A549 (cell line): Measurements from ENCODE around the gene RBM17. TPM values are rescaled to one million over a fixed set of nuclear protein-coding genes. Genes with fewer than 3 reads are reported as not detected.

Experiments used
- ATAC-seq, 2 experiments: fragments of 200-7000 bp in 1 of 2; fragments of >200 bp in 1 of 2; cut with Nextera tagmentation in 1 of 2; cut with Tn5 transposase in 1 of 2; 3 replicates each; pipeline versions ENCODE4 v1.8.0 to v1.9.1; 2018 to 2020; ENCODE audit warnings: mild to moderate bottlenecking in 1 of 2, moderate library complexity in 1 of 2
- CTCF ChIA-PET: fragments of 300-600 bp; sonication (Branson Sonifier 250); formaldehyde crosslinking; extraction: SDS; loops from one replicate; lab custom pipeline; 2021; ENCODE audit warnings: antibody characterized with exemption, inconsistent platforms; lab: Yijun Ruan, JAX
- POLR2A ChIA-PET: fragments of 350-600 bp; formaldehyde crosslinking; extraction: SDS; loops from one replicate; lab custom pipeline; 2021; ENCODE audit warnings: antibody characterized with exemption, inconsistent platforms; lab: Yijun Ruan, JAX
- DNase-seq, 2 experiments: peaks; one replicate each; pipeline versions ENCODE4 v3.0.0 to v3.0.0-alpha.2; 2011 to 2016; ENCODE audit warnings: low read depth in 1 of 2, low spot score in 1 of 2
- FAIRE-seq: peaks from 2 replicates; lab custom pipeline; 2011; peaks lifted over from hg19 to GRCh38; lab: Jason Lieb, UNC
- H3K27ac ChIP-seq, 2 experiments: fragments of >200 bp; sonication (Bioruptor Twin); formaldehyde crosslinking; 3 replicates each; pipeline ENCODE4 v1.5.1; 2016 to 2017
- H3K4me1 ChIP-seq: fragments of >200 bp; sonication (Bioruptor Twin); formaldehyde crosslinking; 3 replicates; pipeline ENCODE4 v1.6.1; 2016
- H3K4me2 ChIP-seq: fragments of >200 bp; sonication (Bioruptor Twin); formaldehyde crosslinking; 3 replicates; pipeline ENCODE4 v1.6.1; 2016
- H3K4me3 ChIP-seq: fragments of >200 bp; sonication (Bioruptor Twin); formaldehyde crosslinking; 3 replicates; pipeline ENCODE4 v1.5.1; 2016
- H3K9me3 ChIP-seq: fragments of >200 bp; sonication (Bioruptor Twin); formaldehyde crosslinking; 3 replicates; pipeline ENCODE4 v1.6.1; 2016
- ATOH8 ChIP-seq: fragments of 250-450 bp; sonication (Bioruptor Pico); IDR thresholded peaks from 2 replicates; pipeline ENCODE4 v1.5.0; 2020; ENCODE audit warnings: low read depth, mild to moderate bottlenecking, moderate library complexity
- CBX2 ChIP-seq: fragments of 200-600 bp; sonication (generic); IDR thresholded peaks from 2 replicates; pipeline ENCODE4 v1.6.1; 2016; ENCODE audit warnings: low read depth, mild to moderate bottlenecking, borderline replicate concordance
- CBX8 ChIP-seq: fragments of 200-600 bp; sonication (generic); IDR thresholded peaks from 2 replicates; pipeline ENCODE4 v1.6.1; 2016
- EHF ChIP-seq: fragments of 250-450 bp; sonication (Bioruptor Pico); IDR thresholded peaks from 2 replicates; pipeline ENCODE4 v1.5.0; 2020; ENCODE audit warnings: mild to moderate bottlenecking
- EHMT2 ChIP-seq: fragments of 200-600 bp; sonication (generic); IDR thresholded peaks from 2 replicates; pipeline ENCODE4 v1.6.1; 2016; ENCODE audit warnings: antibody characterized with exemption, low read depth, mild to moderate bottlenecking, moderate library complexity
- EP300 ChIP-seq, 2 experiments: fragments of >200 bp; sonication (Bioruptor Twin); formaldehyde crosslinking; IDR thresholded peaks; 2 replicates in 1 of 2; 3 replicates in 1 of 2; pipeline ENCODE4 v1.6.1; 2016 to 2017
- FOSB ChIP-seq: fragments of 250-450 bp; sonication (Bioruptor Pico); IDR thresholded peaks from 2 replicates; pipeline ENCODE4 v1.5.0; 2020; ENCODE audit warnings: mild to moderate bottlenecking, moderate library complexity
- FOSL2 ChIP-seq, 2 experiments: fragments of 450-650 bp in 1 of 2; fragments of >200 bp in 1 of 2; sonication (Bioruptor Twin) in 1 of 2; formaldehyde crosslinking; IDR thresholded peaks; 2 replicates each; pipeline versions ENCODE4 v1.5.0 to v1.6.1; 2016 to 2020; ENCODE audit warnings: mild to moderate bottlenecking in 1 of 2, moderate library complexity in 1 of 2
- FOXS1 ChIP-seq: fragments of 250-450 bp; sonication (Bioruptor Pico); IDR thresholded peaks from 2 replicates; pipeline ENCODE4 v1.5.0; 2020; ENCODE audit warnings: mild to moderate bottlenecking, moderate library complexity
- GATA3 ChIP-seq: IDR thresholded peaks from 2 replicates; pipeline ENCODE4 v1.6.1; 2012; ENCODE audit warnings: borderline replicate concordance
- HDAC2 ChIP-seq: fragments of 200-600 bp; sonication (generic); IDR thresholded peaks from 2 replicates; pipeline ENCODE4 v1.6.1; 2016
- HEYL ChIP-seq: fragments of 250-450 bp; sonication (Bioruptor Pico); IDR thresholded peaks from 2 replicates; pipeline ENCODE4 v1.8.0; 2021; ENCODE audit warnings: mild to moderate bottlenecking, moderate library complexity
- HMGXB4 ChIP-seq: fragments of 250-450 bp; sonication (Bioruptor Pico); IDR thresholded peaks from 2 replicates; pipeline ENCODE4 v1.5.0; 2021; ENCODE audit warnings: mild to moderate bottlenecking, moderate library complexity, borderline replicate concordance
- HOXB13 ChIP-seq: fragments of 250-450 bp; sonication (Bioruptor Pico); IDR thresholded peaks from 2 replicates; pipeline ENCODE4 v1.5.0; 2020; ENCODE audit warnings: low read depth, mild to moderate bottlenecking, moderate library complexity
- HOXB5 ChIP-seq: fragments of 250-450 bp; sonication (Bioruptor Pico); IDR thresholded peaks from 2 replicates; pipeline ENCODE4 v1.5.0; 2020; ENCODE audit warnings: mild to moderate bottlenecking, moderate library complexity
- JUNB ChIP-seq: fragments of >200 bp; sonication (Bioruptor Twin); formaldehyde crosslinking; IDR thresholded peaks from 2 replicates; pipeline ENCODE4 v1.6.1; 2016
- MAFK ChIP-seq: fragments of 450-650 bp; IDR thresholded peaks from 2 replicates; pipeline ENCODE4 v1.6.1; 2014; ENCODE audit not compliant: partially characterized antibody
- MAZ ChIP-seq: fragments of 150-350 bp; IDR thresholded peaks from 2 replicates; pipeline ENCODE4 v1.6.1; 2014; ENCODE audit warnings: antibody characterized with exemption, low read depth, low read length, borderline replicate concordance
- MYC ChIP-seq: IDR thresholded peaks from 2 replicates; pipeline ENCODE4 v1.6.1; 2012; ENCODE audit warnings: mild to moderate bottlenecking, inconsistent platforms, low read length, improper control_type of control experiment, borderline replicate concordance
- NPAS2 ChIP-seq: fragments of 250-450 bp; sonication (Bioruptor Pico); IDR thresholded peaks from 2 replicates; pipeline ENCODE4 v1.8.0; 2022; ENCODE audit warnings: mild to moderate bottlenecking, moderate library complexity, borderline replicate concordance
- PHF8 ChIP-seq: fragments of 200-600 bp; sonication (generic); IDR thresholded peaks from 2 replicates; pipeline ENCODE4 v1.6.1; 2016; ENCODE audit warnings: low read depth, mild to moderate bottlenecking, antibody characterized with exemption, moderate library complexity, borderline replicate concordance
- RAD21 ChIP-seq, 2 experiments: fragments of >200 bp in 1 of 2; sonication (Bioruptor Twin) in 1 of 2; formaldehyde crosslinking in 1 of 2; IDR thresholded peaks in 1 of 2; conservative IDR thresholded peaks in 1 of 2; 2 replicates in 1 of 2; 3 replicates in 1 of 2; pipeline ENCODE4 v1.6.1; 2012 to 2018; ENCODE audit warnings: inconsistent platforms in 1 of 2
- RARB ChIP-seq: fragments of 250-450 bp; sonication (Bioruptor Pico); IDR thresholded peaks from 2 replicates; pipeline ENCODE4 v1.8.0; 2021; ENCODE audit warnings: mild to moderate bottlenecking, moderate library complexity
- RCOR1 ChIP-seq: fragments of 150-350 bp; IDR thresholded peaks from 2 replicates; pipeline ENCODE4 v1.6.1; 2014; ENCODE audit warnings: antibody characterized with exemption, low read length, low read depth
- RFX5 ChIP-seq: fragments of 450-650 bp; IDR thresholded peaks from 2 replicates; pipeline ENCODE4 v1.7.1; 2014; ENCODE audit warnings: antibody characterized with exemption, mild to moderate bottlenecking, moderate library complexity
- SREBF2 ChIP-seq: fragments of 450-650 bp; IDR thresholded peaks from 2 replicates; pipeline ENCODE4 v1.6.1; 2014; ENCODE audit warnings: mild to moderate bottlenecking, moderate library complexity
- TFCP2L1 ChIP-seq: fragments of 250-450 bp; sonication (Bioruptor Pico); IDR thresholded peaks from 2 replicates; pipeline ENCODE4 v1.5.0; 2021; ENCODE audit warnings: mild to moderate bottlenecking
- TP53 ChIP-seq: fragments of 250-450 bp; sonication (Bioruptor Pico); IDR thresholded peaks from 2 replicates; pipeline ENCODE4 v1.5.0; 2021; ENCODE audit warnings: mild to moderate bottlenecking, moderate library complexity
- ZC3H11A ChIP-seq: fragments of 450-650 bp; IDR thresholded peaks from 2 replicates; pipeline ENCODE4 v1.6.1; 2014; ENCODE audit warnings: antibody characterized with exemption, mild to moderate bottlenecking
- ZNF302 ChIP-seq: fragments of 250-450 bp; sonication (Bioruptor Pico); IDR thresholded peaks from 2 replicates; pipeline ENCODE4 v1.9.0; 2021; ENCODE audit warnings: inconsistent platforms, mild to moderate bottlenecking, moderate library complexity
- ZSCAN20 ChIP-seq: fragments of 250-450 bp; sonication (Bioruptor Pico); IDR thresholded peaks from 2 replicates; pipeline ENCODE4 v1.8.0; 2022; ENCODE audit warnings: mild to moderate bottlenecking, moderate library complexity
- WGBS: methylation state at CpG from one replicate; pipeline ENCODE4 v1.1.6; 2017; ENCODE audit errors: missing lambda C conversion rate; 5-methylcytosine and 5-hydroxymethylcytosine counted together
- polyA plus RNA-seq, 4 experiments: library from polyadenylated mRNA; depleted of rRNA in 3 of 4; stranded (reverse); fragments of >200 nt; fragmentation: RNase III in 1 of 4; extraction: RNeasy Plus Mini Kit Qiagen cat#74134 plus additional on column Dnase treatment in 1 of 4; gene quantifications; 2 replicates in 3 of 4; 3 replicates in 1 of 4; pipeline ENCODE4 v1.2.3, GENCODE V29; 2011 to 2017
- TF ChIP-seq, protein P1 (sequence below): IDR thresholded peaks from 2 replicates; pipeline ENCODE4 v1.6.1; 2012; ENCODE audit warnings: low read depth, borderline replicate concordance
- TF ChIP-seq, protein P2 (sequence below): IDR thresholded peaks from 2 replicates; pipeline ENCODE4 v1.6.1; 2012
- TF ChIP-seq, protein P3 (sequence below): fragments of >200 bp; sonication (Bioruptor Twin); formaldehyde crosslinking; IDR thresholded peaks from 3 replicates; pipeline ENCODE4 v1.5.1; 2016
- TF ChIP-seq, protein P4 (sequence below): fragments of 450-650 bp; IDR thresholded peaks from 2 replicates; pipeline ENCODE4 v1.6.1; 2014; ENCODE audit warnings: antibody characterized with exemption

The RBM17 gene
- polyA plus RNA-seq, 2 of the 4 experiments (the other 2 are of a cell fraction), result 75.2 to 121 TPM

DNA sequence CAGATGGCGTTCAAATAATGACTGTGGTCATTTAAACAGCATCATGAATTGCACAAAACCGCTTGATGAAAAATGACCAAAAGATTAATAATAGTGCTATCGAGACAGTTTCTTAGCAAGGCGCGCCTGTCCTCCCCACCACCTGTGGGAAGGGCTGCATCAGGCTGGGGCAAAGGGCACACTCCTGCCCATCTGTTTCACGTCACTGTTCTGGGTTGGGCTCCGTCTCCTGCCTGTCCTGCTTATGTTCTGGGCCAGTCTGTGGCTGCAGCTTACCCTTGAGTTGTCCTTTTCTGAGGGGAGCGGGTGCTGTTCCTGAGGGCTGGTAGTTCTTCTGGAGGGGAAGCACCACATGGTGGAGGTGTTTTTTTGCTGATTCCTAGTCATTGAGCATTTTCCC, 13.3 kb downstream of the RBM17 start:
- Histone ChIP-seq H3K9me3 (no peaks in the 10 kb centered on the region), H3K4me2 (no peak overlapping the region), H3K4me3 (no peak overlapping the region), H3K27ac (no peak overlapping the region), H3K4me1 (no peaks in the 10 kb centered on the region)
- 91% methylated on average over 8 of the region's 8 CpGs for whole genome bisulfite sequencing
- ChIA-PET POLR2A (no interaction called here), CTCF (no interaction called here)
- FAIRE-seq (no peak), ATAC-seq (no peak), DNase-seq (no peak)
- TF ChIP-seq RAD21 (conservative IDR thresholded peaks at IDR 0.05 in 1 of 2, IDR thresholded peaks at IDR 0.05 in 1 of 2) (no peak), TFCP2L1 (CRISPR knock-in tag) (no peak), ATOH8 (CRISPR knock-in tag) (no peak), ZC3H11A (no peak), FOSL2 (IDR thresholded peaks at IDR 0.05) (no peak), FOSL2 (CRISPR knock-in tag; IDR thresholded peaks at IDR 0.05) (no peak), HOXB13 (no peak), EP300 (IDR thresholded peaks at IDR 0.05) (no peak), ZSCAN20 (CRISPR knock-in tag) (no peak), SREBF2 (no peak), FOXS1 (CRISPR knock-in tag) (no peak), TP53 (CRISPR knock-in tag) (no peak), PHF8 (no peak), RCOR1 (no peak), NPAS2 (CRISPR knock-in tag) (no peak), RARB (CRISPR knock-in tag) (no peak), HDAC2 (no peak)
- TF ChIP-seq, protein P1, sequence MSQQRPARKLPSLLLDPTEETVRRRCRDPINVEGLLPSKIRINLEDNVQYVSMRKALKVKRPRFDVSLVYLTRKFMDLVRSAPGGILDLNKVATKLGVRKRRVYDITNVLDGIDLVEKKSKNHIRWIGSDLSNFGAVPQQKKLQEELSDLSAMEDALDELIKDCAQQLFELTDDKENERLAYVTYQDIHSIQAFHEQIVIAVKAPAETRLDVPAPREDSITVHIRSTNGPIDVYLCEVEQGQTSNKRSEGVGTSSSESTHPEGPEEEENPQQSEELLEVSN, result no peak
- TF ChIP-seq, protein P2, sequence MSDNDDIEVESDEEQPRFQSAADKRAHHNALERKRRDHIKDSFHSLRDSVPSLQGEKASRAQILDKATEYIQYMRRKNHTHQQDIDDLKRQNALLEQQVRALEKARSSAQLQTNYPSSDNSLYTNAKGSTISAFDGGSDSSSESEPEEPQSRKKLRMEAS, result no peak

DNA sequence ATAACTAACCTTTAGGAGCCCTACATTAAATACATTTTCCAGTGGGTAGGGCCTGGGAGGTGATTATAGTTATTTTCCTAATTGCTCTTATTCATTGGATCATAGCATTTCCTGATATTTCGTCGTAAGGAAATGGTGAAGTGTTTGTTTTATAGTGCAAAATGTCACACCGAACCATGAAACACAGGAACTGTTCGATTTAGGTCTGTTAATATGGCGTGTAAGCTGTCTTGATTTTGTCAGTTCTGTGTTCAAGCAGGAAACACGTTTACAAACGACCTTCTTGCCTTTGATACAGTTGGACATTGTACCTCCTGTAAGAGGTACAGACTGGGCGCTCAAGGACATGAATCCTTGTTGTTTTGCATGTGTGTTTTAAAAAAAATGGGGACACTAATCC, 14.8 kb downstream of the RBM17 start:
- 87% methylated on average over 8 of the region's 8 CpGs for WGBS
- TF ChIP-seq HEYL (CRISPR knock-in tag), result no peak
- no peak for TF ChIP-seq EHF (CRISPR knock-in tag)
- no peak for TF ChIP-seq MAZ
- no peak for TF ChIP-seq JUNB
- no peak for TF ChIP-seq FOSB (CRISPR knock-in tag)
- TF ChIP-seq, protein P3, sequence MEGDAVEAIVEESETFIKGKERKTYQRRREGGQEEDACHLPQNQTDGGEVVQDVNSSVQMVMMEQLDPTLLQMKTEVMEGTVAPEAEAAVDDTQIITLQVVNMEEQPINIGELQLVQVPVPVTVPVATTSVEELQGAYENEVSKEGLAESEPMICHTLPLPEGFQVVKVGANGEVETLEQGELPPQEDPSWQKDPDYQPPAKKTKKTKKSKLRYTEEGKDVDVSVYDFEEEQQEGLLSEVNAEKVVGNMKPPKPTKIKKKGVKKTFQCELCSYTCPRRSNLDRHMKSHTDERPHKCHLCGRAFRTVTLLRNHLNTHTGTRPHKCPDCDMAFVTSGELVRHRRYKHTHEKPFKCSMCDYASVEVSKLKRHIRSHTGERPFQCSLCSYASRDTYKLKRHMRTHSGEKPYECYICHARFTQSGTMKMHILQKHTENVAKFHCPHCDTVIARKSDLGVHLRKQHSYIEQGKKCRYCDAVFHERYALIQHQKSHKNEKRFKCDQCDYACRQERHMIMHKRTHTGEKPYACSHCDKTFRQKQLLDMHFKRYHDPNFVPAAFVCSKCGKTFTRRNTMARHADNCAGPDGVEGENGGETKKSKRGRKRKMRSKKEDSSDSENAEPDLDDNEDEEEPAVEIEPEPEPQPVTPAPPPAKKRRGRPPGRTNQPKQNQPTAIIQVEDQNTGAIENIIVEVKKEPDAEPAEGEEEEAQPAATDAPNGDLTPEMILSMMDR, result no peak
- TF ChIP-seq EHMT2, result no peak
- no peak for TF ChIP-seq MAFK
- TF ChIP-seq HOXB5 (CRISPR knock-in tag), result no peak
- no peak for TF ChIP-seq GATA3
- TF ChIP-seq CBX8, result no peak
- TF ChIP-seq, protein P4, sequence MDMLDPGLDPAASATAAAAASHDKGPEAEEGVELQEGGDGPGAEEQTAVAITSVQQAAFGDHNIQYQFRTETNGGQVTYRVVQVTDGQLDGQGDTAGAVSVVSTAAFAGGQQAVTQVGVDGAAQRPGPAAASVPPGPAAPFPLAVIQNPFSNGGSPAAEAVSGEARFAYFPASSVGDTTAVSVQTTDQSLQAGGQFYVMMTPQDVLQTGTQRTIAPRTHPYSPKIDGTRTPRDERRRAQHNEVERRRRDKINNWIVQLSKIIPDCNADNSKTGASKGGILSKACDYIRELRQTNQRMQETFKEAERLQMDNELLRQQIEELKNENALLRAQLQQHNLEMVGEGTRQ, result no peak
- TF ChIP-seq ZSCAN20 (CRISPR knock-in tag), result no peak
- TF ChIP-seq CBX2, result no peak
- TF ChIP-seq EP300 (IDR thresholded peaks at IDR 0.05), result no peak
- no peak for TF ChIP-seq MYC
- TF ChIP-seq RFX5, result no peak
- TF ChIP-seq ZNF302 (CRISPR knock-in tag), result no peak
- no peak for TF ChIP-seq RCOR1
- TF ChIP-seq HMGXB4, result no peak
- Histone ChIP-seq H3K4me1 (peaks cover 3% of the 10 kb centered on the region; the same call in 2 of the 3 replicates), H3K4me2 (no peak overlapping the region), H3K9me3 (no peaks in the 10 kb centered on the region), H3K27ac (no peak overlapping the region), H3K4me3 (no peak overlapping the region)
- no peak for DNase-seq
- ChIA-PET CTCF (no interaction called here), POLR2A (no interaction called here)
- no peak for ATAC-seq
- FAIRE-seq, result no peak
